ENCODE data around the gene DUSP8. TPM values are rescaled to one million over a fixed set of nuclear protein-coding genes. Genes with fewer than 3 reads are reported as not detected.

The DUSP8 gene
- polyA plus RNA-seq, 2 of the 4 experiments (the other 2 are of a cell fraction) = 0.72 to 2.6 TPM

- ChIA-PET CTCF (interaction anchor here (0.7 to 26.3 kb wide), 5 partner anchors 10 to 134 kb away, joined by 3 to 719 read pairs (median 5); no protein-coding TSS in a partner anchor), POLR2A (interaction anchor here (0.6 kb wide), 1 partner anchor 17 kb away, joined by 3 read pairs; no protein-coding TSS in a partner anchor)
These were observed 16.3 kb downstream of the DUSP8 start for GRCh38 chr11:1555713-1556153.

GRCh38 chr11:1554981-1555712, 16.9 kb downstream of the DUSP8 start:
- 72% methylated on average over 7 of the region's 13 CpGs for WGBS (ENCODE audit: missing lambda C conversion rate)
- ATAC-seq = peak in 1 of 2 experiments; percentile 23; a peak in 2 of 6 replicates
- CTCF ChIA-PET = interaction anchor here (1.3 to 26.3 kb wide), 5 partner anchors 11 to 20 kb away, joined by 3 to 719 read pairs (median 7); no protein-coding TSS in a partner anchor

More at GRCh38 chr11:1555713-1556153, 16.3 kb downstream of the DUSP8 start:
- no peak for TF ChIP-seq HOXA7 (CRISPR knock-in tag; IDR thresholded peaks at IDR 0.05)
- no peak for TF ChIP-seq HDAC2 (IDR thresholded peaks at IDR 0.05)
- TF ChIP-seq BHLHE40 (IDR thresholded peaks at IDR 0.05; ENCODE audit: low read depth, low read length) = no peak
- TF ChIP-seq RFX5 (IDR thresholded peaks at IDR 0.05) = no peak
- TF ChIP-seq, protein P1, sequence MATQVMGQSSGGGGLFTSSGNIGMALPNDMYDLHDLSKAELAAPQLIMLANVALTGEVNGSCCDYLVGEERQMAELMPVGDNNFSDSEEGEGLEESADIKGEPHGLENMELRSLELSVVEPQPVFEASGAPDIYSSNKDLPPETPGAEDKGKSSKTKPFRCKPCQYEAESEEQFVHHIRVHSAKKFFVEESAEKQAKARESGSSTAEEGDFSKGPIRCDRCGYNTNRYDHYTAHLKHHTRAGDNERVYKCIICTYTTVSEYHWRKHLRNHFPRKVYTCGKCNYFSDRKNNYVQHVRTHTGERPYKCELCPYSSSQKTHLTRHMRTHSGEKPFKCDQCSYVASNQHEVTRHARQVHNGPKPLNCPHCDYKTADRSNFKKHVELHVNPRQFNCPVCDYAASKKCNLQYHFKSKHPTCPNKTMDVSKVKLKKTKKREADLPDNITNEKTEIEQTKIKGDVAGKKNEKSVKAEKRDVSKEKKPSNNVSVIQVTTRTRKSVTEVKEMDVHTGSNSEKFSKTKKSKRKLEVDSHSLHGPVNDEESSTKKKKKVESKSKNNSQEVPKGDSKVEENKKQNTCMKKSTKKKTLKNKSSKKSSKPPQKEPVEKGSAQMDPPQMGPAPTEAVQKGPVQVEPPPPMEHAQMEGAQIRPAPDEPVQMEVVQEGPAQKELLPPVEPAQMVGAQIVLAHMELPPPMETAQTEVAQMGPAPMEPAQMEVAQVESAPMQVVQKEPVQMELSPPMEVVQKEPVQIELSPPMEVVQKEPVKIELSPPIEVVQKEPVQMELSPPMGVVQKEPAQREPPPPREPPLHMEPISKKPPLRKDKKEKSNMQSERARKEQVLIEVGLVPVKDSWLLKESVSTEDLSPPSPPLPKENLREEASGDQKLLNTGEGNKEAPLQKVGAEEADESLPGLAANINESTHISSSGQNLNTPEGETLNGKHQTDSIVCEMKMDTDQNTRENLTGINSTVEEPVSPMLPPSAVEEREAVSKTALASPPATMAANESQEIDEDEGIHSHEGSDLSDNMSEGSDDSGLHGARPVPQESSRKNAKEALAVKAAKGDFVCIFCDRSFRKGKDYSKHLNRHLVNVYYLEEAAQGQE (IDR thresholded peaks at IDR 0.05) = no peak
- DNase-seq (ENCODE audit: low read depth in 1 of 2, low spot score in 1 of 2) (no peak), FAIRE-seq (no peak), ATAC-seq (no peak)
- no peak overlapping the region for H3K4me3 ChIP-seq
- peak overlapping the region in 1 of 2 experiments; percentile 31; a peak in 1 of 6 replicates for H3K27ac ChIP-seq
- H3K9me3 ChIP-seq = no peaks in the 10 kb centered on the region
- 84% methylated on average over 6 of the region's 9 CpGs for WGBS (ENCODE audit: missing lambda C conversion rate)
- H3K4me1 ChIP-seq = peaks cover 54% of the 10 kb centered on the region
- H3K4me2 ChIP-seq = no peak overlapping the region

More at GRCh38 chr11:1554981-1555712, 16.9 kb downstream of the DUSP8 start:
- H3K27ac ChIP-seq = peak overlapping the region in 1 of 2 experiments; percentile 31; a peak in 1 of 6 replicates
- no peak overlapping the region for H3K4me3 ChIP-seq
- DNase-seq (ENCODE audit: low read depth in 1 of 2, low spot score in 1 of 2) (no peak), FAIRE-seq (no peak)
- H3K4me1 ChIP-seq = peaks cover 48% of the 10 kb centered on the region
- no peaks in the 10 kb centered on the region for H3K9me3 ChIP-seq
- no peak overlapping the region for H3K4me2 ChIP-seq
- POLR2A ChIA-PET = interaction anchor here (0.5 kb wide), 1 partner anchor 17 kb away, joined by 3 read pairs; the partner anchor contains the start of gene DUSP8
- TF ChIP-seq USF2 (IDR thresholded peaks at IDR 0.05) (no peak), ATOH8 (CRISPR knock-in tag; IDR thresholded peaks at IDR 0.05; ENCODE audit: low read depth) (no peak), SMC3 (IDR thresholded peaks at IDR 0.05) (no peak), CHD2 (IDR thresholded peaks at IDR 0.05; ENCODE audit: low read length, partially characterized antibody) (no peak), HOXB13 (CRISPR knock-in tag; IDR thresholded peaks at IDR 0.05; ENCODE audit: low read depth) (no peak), JUN (IDR thresholded peaks at IDR 0.05) (no peak), JUNB (IDR thresholded peaks at IDR 0.05) (no peak), MYC (IDR thresholded peaks at IDR 0.05; ENCODE audit: borderline replicate concordance, low read length) (no peak), GATA3 (IDR thresholded peaks at IDR 0.05; ENCODE audit: borderline replicate concordance) (no peak), CBX2 (IDR thresholded peaks at IDR 0.05; ENCODE audit: borderline replicate concordance, low read depth) (no peak), E2F6 (IDR thresholded peaks at IDR 0.05; ENCODE audit: borderline replicate concordance, low read depth) (no peak), BHLHE40 (IDR thresholded peaks at IDR 0.05; ENCODE audit: low read depth, low read length) (no peak), TFCP2L1 (CRISPR knock-in tag; IDR thresholded peaks at IDR 0.05) (no peak)

All from A549 (cell line).